GM04503 (cell line): Measurements from ENCODE around the gene TIFAB.
"Not testable (repeated sequence)": the region's sequence is repeated elsewhere in the genome, so short reads cannot be mapped to it uniquely, and the experiment has no call there.

ENCODE experiments used
- DNase-seq: peaks from one replicate; pipeline ENCODE4 v3.0.0-alpha.2; 2012; ENCODE audit warnings: low read depth

TIFAB gene

DNA sequence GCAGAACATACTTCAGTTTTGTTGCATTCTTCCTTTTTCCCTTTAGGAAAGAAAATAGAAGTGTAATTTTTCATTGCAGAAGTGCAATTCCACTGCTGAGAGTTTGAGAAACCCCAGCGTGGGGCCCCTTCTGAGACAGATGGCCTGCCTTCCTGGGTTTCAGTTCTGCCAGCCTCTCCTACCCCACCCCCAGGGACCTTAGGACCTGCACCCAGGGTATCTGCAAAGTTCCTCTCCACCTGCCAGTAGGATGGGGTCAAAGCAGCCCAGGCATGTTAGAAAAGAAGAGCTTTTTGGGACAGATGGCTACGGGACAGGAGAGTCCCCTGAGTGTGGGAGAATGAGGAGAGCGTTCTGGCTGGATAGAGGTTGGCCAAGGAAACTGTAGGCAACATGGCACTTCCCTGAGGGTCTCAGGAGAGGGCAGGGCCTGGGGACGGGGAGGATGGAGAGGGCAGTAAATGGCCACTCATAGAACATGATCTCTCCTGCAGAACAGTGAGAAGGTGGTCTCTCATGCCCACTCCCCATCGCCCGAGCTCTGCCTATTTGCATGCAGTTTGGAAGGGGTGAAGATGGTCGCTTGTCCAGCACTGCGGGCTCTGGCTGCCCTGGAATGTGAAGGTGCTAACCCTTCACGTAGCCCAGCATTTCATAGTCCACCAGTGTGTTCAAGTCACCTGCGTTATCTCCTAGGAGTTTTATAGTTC lies at the start of gene TIFAB:
Gene TIFAB (minus strand): TSS at position 31 of the 710 bp plus-strand sequence. CDS start 2,412 bp downstream, outside the sequence.
- no peak for DNase-seq

DNA sequence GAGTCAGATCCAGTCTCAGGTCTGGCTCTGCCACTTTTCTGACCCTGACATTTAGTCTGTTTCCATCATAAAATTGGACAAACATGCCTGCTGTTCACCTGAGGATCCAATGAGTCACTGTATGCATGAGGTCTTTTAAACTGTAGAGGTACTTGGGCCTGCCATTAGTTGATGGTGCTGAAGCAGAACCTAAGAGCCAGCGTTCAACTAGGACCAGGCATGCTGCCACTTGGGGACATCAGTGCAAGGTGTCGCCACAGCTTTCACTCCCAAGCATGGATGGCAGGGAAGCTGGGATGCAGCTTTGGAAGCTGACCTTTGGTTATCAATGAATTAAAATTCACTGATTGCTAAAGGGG lies 46.5 kb upstream of the TIFAB start:
- no peak for DNase-seq

DNA sequence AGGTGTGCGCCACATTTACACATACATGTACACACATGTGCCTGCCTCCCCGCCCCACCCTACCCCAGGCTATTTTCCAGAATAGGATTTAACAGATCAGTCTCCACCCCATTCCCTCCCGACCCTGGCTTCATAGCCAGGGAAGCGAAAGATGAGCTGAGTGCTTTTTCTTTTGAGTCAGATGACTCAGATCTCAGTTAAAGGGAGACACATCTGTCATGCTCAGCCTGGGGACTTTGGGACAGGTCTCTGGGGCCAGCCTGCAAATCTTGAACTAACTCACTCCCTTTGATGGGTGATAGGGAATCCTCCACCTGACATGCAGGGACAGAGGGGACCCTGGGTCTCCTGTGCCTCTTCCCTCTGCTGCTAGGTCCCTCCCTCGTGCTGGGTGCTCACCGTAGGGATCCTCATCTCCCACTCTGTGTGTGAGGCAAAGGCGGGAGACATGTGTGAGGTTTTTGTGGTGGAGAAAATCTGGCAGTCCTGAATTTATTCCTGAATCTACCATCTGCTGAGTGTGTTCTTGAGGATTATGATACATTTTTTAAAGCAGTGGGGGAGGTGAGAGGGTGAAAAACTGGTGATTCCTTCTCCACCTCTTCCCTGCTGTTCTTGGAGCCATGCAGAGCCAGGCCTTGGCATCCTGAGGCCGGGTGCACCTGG lies 46.0 kb upstream of the TIFAB start:
- DNase-seq = no peak

GRCh38 chr5:135495531-135495930 lies 43.4 kb upstream of the TIFAB start:
- not testable (repeated sequence) for DNase-seq

GRCh38 chr5:135494196-135494595 lies 42.0 kb upstream of the TIFAB start:
- DNase-seq = no peak

- peak; percentile 90 for DNase-seq
These were observed 41.4 kb upstream of the TIFAB start for GRCh38 chr5:135493406-135494180.

GRCh38 chr5:135492319-135492626 lies 40.1 kb upstream of the TIFAB start:
- DNase-seq = no peak

GRCh38 chr5:135491552-135492318 lies 39.6 kb upstream of the TIFAB start:
- no peak for DNase-seq

- no peak for DNase-seq
These were observed 38.9 kb upstream of the TIFAB start for GRCh38 chr5:135491038-135491551.

GRCh38 chr5:135490245-135491037 lies 38.3 kb upstream of the TIFAB start:
- no peak for DNase-seq

- no peak for DNase-seq
These were observed 37.5 kb upstream of the TIFAB start for GRCh38 chr5:135489466-135490244.

GRCh38 chr5:135488727-135489465 lies 36.7 kb upstream of the TIFAB start:
- DNase-seq = no peak

- no peak for DNase-seq
These were observed 35.8 kb upstream of the TIFAB start for GRCh38 chr5:135487839-135488514.

- no peak for DNase-seq
These were observed 34.9 kb upstream of the TIFAB start for GRCh38 chr5:135487037-135487395.

DNA sequence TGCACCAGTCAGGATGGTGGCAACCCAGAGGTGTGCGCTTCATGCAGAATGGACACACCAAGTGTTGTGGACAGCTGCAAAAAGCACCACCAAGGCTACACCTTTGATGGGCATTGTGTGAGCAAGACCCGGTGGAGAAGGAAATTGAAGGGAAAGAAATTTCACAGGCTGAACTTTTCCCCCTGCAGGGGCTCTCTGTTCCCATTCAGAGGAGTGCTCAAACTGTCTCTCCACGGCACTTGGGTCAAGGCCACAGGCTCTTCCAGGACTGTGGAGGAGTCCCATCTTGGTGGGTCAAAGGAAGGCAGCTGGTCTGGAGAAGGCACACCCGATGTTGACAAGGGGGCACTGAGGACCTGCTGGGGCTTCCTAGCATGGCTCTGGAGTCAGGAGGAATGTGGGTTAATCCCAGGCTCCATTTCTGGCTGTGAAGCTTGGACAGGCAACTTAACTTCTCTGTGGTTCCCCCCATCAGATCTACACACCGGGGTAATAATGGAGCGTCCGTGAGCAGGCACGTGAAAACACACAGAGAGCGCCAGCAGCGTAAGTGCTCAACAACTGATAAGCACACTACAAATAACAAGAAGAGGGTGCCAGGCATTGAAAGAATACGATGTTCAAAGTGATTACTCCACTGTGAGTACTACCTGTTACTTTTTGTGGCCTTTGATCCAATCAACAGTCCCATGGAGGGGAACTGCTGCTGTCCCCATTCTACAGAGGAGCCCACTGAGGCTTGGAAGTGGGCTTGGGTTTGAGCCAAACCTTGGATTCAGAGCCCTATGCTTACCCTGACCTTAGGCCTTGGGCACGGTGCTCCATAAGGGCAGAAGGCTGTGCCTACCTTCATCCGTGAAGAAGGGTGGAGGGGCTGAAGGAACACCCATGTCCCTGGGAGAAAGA lies 34.2 kb upstream of the TIFAB start:
- DNase-seq = no peak

GRCh38 chr5:135484674-135485086 lies 32.5 kb upstream of the TIFAB start:
- no peak for DNase-seq

DNA sequence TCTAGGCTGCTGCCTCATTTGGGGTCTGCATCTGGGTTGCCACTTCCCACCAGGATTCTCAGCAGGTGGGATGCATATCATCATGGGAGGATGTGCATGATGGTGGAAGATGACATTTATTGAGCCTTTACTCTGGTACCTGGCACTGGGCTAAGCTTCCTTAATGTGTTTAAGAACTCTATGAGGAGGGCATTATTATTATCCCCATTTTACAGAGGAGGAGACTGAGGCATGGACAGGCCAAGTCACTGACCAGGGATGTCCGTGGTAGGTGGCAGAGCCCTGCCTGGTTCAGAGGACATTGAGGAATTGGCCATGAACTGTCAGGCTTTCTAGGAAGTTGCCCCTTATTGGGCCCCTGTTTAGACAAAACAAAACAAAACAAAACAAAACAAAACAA lies 31.1 kb upstream of the TIFAB start:
- no peak for DNase-seq

DNA sequence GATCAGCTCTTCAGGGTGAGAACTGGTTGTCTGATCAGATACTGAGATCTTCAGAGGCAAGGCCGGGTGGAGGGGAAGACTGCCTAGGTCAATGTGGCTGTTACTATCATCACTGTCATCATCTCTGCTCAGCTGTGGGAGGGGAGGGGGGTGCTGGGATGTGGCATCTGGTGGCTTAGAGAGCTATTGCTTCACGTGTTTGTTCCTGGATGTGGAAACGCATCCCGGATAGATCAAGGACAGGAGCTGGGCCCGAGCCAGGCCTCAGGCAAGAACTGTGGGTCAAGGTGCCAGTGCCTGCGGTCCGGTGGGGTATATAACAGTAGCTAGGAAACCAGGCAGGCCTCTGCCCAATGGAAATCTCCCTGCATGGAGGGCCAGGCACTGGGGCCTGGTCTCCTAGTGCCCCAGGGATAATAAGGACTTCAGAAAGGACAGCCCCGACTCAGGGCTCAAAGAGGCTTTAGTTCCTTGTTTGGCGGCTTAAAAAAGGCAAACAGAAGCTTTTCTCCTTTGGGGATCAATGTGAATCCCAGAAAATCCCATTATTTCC lies 30.3 kb upstream of the TIFAB start:
- DNase-seq = no peak
